ENCODE measurements around the gene SHFL.

SHFL gene

GRCh38 chr19:10088949-10089554 is 2.9 kb downstream of the SHFL start:
- DNase-seq, result no peak

- DNase-seq, result no peak
Observed at GRCh38 chr19:10089801-10090375, 3.8 kb downstream of the SHFL start.

DNA sequence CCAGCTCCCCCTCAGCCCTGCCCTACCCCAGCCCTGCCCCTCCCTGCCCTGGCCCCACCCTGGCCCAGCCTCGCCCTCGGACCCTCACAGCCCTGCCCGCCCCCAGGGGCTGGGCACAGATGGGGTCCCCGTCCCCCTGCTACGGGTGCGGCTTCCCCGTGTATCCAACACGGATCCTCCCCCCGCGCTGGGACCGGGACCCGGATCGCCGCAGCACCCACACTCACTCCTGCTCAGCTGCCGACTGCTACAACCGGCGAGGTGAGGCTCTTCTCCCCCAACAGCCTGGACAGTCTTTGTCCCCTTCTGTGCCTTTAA is 5.2 kb downstream of the SHFL start:
- no peak for DNase-seq

GRCh38 chr19:10091895-10092641 is 6.0 kb downstream of the SHFL start:
- DNase-seq, result no peak

DNA sequence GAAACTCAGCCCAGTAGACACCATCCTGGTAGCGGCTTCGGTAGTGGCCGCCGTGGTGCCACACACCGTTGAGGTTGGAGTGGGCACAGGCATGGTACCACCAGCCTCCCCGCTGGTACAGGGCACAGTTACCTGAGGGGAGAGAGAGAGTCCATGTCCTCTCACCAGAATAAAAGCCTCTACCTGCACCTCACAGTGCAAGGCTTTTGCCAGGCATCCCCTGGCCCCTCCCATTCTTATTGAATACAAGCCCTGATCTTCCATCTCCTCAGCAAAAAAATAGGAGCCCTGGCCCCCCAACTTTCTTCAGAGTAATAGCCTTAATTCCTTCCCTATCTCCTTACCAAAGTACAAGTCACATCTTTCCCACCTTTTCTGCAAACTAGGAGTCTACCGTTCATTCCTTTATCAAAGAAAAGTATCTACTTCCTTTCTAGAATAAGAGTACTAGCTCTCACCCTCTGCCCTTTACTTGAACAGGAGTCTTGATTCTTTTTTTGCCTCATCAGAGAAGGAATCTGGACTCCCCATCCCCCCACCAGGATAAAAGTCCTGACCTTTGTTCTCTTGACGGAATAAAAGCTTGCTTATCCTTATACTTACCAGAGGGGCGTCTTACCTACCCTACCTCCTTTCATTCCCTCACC is 6.7 kb downstream of the SHFL start:
- DNase-seq, result no peak

DNA sequence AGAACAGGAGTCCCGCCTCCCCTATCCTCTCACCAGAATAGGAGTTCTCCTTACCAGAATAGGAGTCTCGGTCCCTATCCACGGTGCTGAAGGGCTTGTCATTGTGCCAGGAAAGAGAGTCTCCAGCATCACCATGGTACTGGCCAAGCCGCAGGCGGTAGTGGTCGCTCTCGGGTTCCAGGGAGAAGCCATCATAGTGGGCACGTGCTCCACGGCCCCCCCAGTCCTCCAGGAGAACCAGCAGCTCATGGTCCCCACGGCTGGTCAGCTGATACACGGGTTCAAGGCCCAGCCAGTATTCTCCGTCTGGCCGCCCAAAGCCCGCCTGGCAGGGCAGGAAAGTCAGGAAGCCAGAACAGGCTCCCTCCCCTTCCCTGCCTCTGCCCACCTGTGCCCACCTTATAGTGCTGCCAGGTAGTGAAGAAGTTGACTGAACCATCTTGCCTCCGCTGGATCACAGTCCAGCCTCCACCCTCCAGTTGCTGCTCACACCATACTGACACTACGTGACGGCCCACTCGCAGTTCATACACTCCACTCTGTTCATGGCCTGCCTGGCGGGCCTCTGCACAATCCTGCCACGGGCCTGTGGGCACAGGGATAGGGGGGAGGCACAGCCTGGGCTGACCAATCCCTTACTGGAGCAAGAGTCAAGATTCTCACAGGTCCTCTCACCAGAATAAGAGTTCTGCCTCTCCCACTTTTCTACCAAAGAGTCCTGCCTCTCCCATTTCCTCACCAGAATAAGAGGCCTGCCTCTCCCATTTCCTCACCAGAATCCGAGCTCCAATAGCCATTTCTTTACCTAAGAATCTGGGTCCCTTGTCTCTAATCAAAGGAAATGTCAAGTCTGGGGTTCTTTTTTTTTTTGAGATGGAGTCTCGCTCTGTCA is 7.4 kb downstream of the SHFL start:
- no peak for DNase-seq

GRCh38 chr19:10095622-10095947 is 9.5 kb downstream of the SHFL start:
- no peak for DNase-seq

GRCh38 chr19:10095948-10096614 is 10.0 kb downstream of the SHFL start:
- DNase-seq, result peak; percentile 80 to 95 (median 84)

DNA sequence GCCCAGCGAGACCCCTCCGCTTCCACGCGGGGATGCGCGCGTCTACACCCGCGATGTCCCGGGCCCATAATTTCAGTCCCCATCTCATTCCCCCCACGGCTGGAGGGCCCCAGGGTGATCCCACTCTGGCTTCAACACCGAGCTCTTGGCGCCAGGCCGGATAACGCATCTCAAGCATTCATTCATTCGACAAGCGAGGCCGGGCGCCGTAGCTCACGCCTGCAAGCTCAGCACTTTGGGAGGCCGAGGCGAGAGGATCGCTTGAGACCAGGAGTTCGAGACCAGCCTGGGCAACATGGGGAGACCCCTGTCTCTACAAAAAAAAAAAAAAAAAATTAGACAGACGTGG is 10.5 kb downstream of the SHFL start:
- DNase-seq, result no peak

DNA sequence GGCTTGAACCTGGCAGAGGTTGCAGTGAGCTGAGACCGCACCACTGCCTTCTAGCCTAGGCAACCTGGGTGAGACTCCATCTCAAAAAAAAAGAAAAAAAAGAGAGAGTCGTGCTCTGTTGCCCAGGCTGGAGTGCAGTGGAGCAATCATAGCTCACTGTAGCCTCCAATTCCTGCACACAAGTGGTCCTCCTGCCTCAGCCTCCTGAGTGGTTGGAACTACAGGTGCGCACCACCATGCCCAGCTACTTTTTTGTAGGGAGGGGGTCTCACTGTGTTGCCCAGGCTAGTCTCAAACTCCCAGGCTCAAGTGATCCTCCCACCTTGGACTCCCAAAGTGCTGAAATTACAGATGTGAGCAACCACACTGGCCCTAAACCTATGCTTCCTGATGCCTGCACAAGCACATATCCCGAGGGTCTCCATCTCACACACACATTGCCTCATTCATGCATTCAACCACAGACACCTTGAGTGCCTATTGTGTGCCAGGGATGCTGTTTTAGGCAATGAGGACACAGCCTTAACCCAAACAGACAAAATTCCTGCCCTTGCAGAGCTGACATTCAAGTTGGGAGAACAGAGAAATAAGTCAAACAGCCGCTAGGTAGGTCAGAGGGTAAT is 14.2 kb downstream of the SHFL start:
- DNase-seq, result no peak

DNA sequence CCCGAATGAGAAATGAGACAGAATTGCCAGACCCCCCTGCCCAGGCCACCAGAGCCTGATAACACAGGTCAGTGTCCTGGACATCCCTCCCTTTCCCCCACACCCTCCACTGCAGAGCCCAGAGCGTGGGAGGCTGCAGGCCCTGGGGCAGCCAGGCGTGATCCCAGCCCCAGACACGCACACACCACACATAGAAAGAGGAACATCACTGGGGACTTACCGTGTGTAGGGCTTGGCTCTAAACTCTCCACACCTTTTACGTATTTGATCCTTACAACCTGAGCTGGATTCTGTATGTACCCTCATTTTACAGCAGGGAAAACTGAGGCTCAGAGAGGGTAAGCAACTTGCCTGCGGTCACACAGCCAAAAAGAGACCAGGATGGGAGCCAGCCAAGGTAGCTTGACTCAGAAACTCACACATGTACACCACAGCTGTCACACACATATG is 16.7 kb downstream of the SHFL start:
- DNase-seq, result no peak

DNA sequence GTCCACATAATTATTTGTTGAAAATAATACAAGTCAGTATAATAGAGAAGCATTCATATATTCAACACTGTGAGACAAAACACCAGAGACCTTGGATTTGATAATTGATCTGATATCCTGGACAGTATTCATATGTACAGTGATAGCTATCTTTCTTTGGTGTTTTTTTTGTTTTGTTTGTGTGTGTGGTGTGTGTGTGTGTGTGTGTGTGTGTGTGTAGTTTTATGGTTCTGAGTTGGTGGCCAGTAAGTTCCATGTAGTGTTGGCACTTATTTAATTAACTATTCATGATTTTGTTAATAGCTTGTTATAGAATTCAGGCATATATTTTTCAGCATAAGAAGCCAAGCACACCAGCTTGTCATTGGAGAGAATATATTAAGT is 18.0 kb downstream of the SHFL start:
- no peak for DNase-seq

- peak; percentile 66 to 94 (median 69) for DNase-seq
Observed at GRCh38 chr19:10104665-10105508, 18.8 kb downstream of the SHFL start.

- peak; percentile 44 to 70 (median 60) for DNase-seq
Observed at GRCh38 chr19:10105509-10106099, 19.5 kb downstream of the SHFL start.

DNA sequence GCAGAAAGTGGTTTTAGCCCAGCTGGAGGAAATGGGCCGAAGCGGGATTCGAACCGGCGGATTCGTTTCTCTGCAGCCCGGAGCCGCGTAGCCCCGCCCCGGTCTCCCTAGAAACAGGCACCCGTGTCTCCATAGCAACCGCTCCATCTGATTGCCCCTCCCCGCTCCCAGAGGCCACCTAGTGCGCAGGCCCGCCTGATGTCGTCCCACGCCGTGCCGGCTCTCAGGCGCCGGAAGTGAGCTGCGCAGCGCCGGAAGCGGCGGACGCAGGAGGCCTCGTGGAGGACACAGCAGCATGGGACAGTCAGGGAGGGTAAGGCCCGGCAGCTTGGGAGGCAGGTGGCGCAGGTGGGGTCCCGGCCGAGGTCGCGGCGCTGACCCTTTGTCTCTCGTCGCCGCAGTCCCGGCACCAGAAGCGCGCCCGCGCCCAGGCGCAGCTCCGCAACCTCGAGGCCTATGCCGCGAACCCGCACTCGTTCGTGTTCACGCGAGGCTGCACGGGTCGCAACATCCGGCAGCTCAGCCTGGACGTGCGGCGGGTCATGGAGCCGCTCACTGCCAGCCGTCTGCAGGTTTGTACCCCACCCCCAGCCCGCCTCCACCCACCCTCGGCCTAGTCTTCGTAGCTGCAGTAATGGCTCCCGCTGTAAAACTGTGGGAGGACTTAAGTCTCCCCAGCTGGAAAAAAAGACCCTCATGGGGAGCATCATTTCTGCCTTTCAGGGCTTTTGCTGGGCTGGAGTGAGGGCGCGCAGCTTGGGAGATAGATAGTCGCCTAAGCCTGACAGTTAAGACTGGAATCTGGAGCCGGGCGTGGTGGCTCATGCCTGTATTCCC is 20.2 kb downstream of the SHFL start, which contains the start of gene PPAN:
PPAN (plus strand) TSS at position 263 of the 837 bp plus-strand sequence; CDS start at position 296, 33 bp downstream.
- DNase-seq, result peak; percentile 96 to 99 (median 98)

DNA sequence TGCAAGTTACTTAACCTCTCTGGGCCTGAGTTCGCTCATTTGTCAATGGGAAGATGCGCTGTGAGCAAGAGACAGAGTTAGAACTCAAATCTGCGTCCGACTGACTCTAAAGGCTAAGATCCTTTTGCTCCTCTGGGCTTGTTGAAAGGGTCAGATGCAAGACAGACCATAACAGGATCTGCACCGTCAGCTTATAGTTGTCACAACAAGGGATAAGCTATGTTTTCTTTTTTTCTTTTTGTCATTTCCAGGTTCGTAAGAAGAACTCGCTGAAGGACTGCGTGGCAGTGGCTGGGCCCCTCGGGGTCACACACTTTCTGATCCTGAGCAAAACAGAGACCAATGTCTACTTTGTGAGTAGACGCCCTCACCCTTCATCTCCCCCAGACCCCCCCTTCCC is 21.1 kb downstream of the SHFL start:
- no peak for DNase-seq

GRCh38 chr19:10107817-10108367 is 21.8 kb downstream of the SHFL start:
- DNase-seq, result no peak

DNA sequence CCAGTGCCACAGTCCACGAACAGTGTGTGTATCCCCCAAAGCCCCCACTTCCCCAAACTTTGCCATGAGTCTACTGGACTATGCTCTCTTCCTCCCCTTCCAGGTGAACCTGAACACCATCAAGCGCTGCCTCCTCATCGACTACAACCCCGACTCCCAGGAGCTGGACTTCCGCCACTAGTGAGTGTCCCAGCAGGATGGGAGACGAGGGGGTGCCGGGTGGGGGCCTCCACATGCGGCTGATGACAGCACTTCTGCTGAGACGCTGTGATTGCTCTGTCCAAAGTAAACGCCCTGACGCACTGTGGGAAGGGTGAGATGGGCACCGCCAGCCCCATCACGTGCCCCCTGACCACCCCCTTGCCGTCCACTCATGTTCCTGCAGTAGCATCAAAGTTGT is 23.4 kb downstream of the SHFL start:
- DNase-seq, result no peak
